ENCODE data around the gene NFATC3. TPM values are rescaled to one million over a fixed set of nuclear protein-coding genes. Genes with fewer than 3 reads are reported as not detected.
"Not testable (repeated sequence)": the region's sequence is repeated elsewhere in the genome, so short reads cannot be mapped to it uniquely, and the experiment has no call there.

NFATC3 gene
- total and polyA plus RNA-seq, 2 donors (not counting 1 experiment from before 2014, with no cell fraction given), result 33.4 to 115 TPM

DNA sequence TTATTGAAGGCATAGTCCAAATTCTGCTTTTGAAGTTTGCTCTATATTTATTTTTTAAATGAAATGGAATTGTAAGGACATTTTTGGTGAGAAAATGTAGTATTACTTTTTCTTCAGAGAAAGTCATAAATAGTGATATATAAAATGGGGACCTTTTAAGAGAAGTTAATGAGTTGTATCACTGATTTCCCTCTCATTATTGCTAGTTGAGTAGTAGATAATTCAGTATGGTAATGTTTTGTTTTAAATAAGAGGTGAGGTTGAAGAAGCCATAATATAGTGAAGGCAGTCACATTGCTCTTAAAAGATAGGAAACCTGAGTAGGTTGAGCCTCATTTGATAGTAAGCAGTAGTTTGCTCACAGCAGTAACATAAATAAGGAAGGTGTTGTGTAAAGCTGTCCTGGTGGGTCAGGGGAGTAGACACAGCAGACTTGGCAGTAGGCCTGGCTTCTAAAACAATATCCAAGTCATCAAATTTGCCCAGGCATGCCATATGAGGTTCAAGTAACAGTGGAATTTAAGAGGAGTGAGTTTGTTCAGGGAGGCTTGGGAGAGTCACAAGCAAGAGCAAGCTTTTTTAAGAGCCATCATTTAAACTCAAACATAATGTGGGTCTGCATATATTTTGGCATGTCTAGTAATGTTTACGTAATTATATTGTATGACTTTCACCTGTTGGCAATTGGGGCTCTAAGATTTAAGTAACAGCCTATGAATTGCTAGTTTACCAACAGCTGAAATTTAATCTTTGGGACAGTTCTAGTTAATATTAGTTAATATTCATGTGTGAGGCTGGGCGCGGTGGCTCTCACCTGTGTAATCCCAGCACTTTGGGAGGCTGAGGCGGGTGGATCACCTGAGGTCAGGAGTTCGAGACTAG is 6.5 kb downstream of the NFATC3 start:
- peaks cover 71 to 83% of the 10 kb centered on the region in 2 donors for H3K4me1 ChIP-seq (ENCODE audit: control insufficient read depth in 2 of 2, insufficient read depth in 2 of 2, low read length in 2 of 2)
- TF ChIP-seq, protein P1, sequence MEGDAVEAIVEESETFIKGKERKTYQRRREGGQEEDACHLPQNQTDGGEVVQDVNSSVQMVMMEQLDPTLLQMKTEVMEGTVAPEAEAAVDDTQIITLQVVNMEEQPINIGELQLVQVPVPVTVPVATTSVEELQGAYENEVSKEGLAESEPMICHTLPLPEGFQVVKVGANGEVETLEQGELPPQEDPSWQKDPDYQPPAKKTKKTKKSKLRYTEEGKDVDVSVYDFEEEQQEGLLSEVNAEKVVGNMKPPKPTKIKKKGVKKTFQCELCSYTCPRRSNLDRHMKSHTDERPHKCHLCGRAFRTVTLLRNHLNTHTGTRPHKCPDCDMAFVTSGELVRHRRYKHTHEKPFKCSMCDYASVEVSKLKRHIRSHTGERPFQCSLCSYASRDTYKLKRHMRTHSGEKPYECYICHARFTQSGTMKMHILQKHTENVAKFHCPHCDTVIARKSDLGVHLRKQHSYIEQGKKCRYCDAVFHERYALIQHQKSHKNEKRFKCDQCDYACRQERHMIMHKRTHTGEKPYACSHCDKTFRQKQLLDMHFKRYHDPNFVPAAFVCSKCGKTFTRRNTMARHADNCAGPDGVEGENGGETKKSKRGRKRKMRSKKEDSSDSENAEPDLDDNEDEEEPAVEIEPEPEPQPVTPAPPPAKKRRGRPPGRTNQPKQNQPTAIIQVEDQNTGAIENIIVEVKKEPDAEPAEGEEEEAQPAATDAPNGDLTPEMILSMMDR (IDR thresholded peaks at IDR 0.05), result no peak
- TF ChIP-seq EZH2 (IDR thresholded peaks at IDR 0.05; ENCODE audit: borderline replicate concordance, insufficient read depth, low read depth, low read length, poor library complexity, severe bottlenecking), result no peak
- H3K9ac ChIP-seq (ENCODE audit: low read length), result peak overlapping the region; percentile 45

DNA sequence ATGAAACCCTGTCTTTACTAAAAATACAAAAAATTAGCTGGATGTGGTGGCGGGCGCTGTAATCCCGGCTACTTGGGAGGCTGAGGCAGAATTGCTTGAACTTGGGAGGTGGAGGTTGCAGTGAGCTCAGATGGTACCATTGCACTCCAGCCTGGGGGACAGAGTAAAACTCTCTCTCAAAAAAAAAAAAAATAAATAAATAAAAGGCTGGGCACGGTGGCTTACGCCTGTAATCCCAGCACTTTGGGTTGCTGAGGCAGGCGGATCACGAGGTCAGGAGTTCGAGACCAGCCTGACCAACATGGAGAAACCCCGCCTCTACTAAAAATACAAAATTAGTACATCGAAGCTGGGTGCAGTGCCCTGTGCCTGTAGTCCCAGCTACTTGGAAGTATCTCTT is 7.1 kb downstream of the NFATC3 start:
- intact Hi-C loops (cut with micrococcal nuclease); DNase-seq; H3K36me3 ChIP-seq (replicated peaks in 1 of 2; ENCODE audit: control extremely low read depth in 1 of 2, control insufficient read depth in 1 of 2, extremely low read depth in 1 of 2, insufficient read depth in 2 of 2, low read length in 1 of 2); H2AFZ ChIP-seq (ENCODE audit: insufficient read depth, low read depth, low read length, poor library complexity, severe bottlenecking); ATAC-seq (ENCODE audit: low read depth); H3K4me3 Mint-ChIP-seq; H3K4me3 ChIP-seq (ENCODE audit: control extremely low read depth in 1 of 5, extremely low read depth in 1 of 5, insufficient read depth in 1 of 5, low read depth in 2 of 5, low read length in 4 of 5); H3K9me3 ChIP-seq (ENCODE audit: control extremely low read depth in 1 of 3, control insufficient read depth in 2 of 3, insufficient read depth in 1 of 3, low read length in 2 of 3); H3K9ac ChIP-seq (ENCODE audit: low read length); H3K27me3 ChIP-seq (replicated peaks in 1 of 4; ENCODE audit: control extremely low read depth in 1 of 4, control insufficient read depth in 3 of 4, insufficient read depth in 4 of 4, low read length in 3 of 4); H3K9me3 Mint-ChIP-seq (ENCODE audit: insufficient read depth); H3K27me3 Mint-ChIP-seq: not testable (repeated sequence)
- H3K79me2 ChIP-seq (ENCODE audit: control insufficient read depth, insufficient read depth, low read length), result peaks cover 97% of the 10 kb centered on the region
- H3K4me1 Mint-ChIP-seq, result peaks cover 80% of the 10 kb centered on the region
- H3K4me2 ChIP-seq (replicated peaks; ENCODE audit: low read depth, low read length, poor library complexity, severe bottlenecking), result peak overlapping the region; percentile 39
- 89% methylated on average over 6 of the region's 10 CpGs for WGBS (ENCODE audit: insufficient coverage)
- ChIA-PET POLR2A (interaction anchor here (0.6 to 0.7 kb wide), 3 partner anchors 8 to 1931 kb away, joined by 3 to 8 read pairs (median 4); no protein-coding TSS in a partner anchor), CTCF (interaction anchor here (0.6 to 4.8 kb wide), 12 partner anchors 8 to 647 kb away, joined by 3 to 57 read pairs (median 6); partner anchors contain the start of gene NFATC3)
- peaks cover 54% of the 10 kb centered on the region for H4K20me1 ChIP-seq (ENCODE audit: control insufficient read depth, insufficient read depth, low read length, poor library complexity, severe bottlenecking)
- H3K4me1 ChIP-seq (ENCODE audit: control insufficient read depth in 2 of 2, insufficient read depth in 2 of 2, low read length in 2 of 2), result peaks cover 73 to 84% of the 10 kb centered on the region in 2 donors
- peak overlapping the region in 1 of 2 donors; percentile 75 for H3K27ac ChIP-seq (ENCODE audit: low read length in 2 of 2)
- peak overlapping the region; percentile 27 for H3K27ac Mint-ChIP-seq

More for the DNA sequence above, 6.5 kb downstream of the NFATC3 start:
- peak overlapping the region; percentile 27 for H3K27ac Mint-ChIP-seq
- Histone ChIP-seq H3K27ac (ENCODE audit: low read length in 2 of 2) (peak overlapping the region in 1 of 2 donors; percentile 75), H2AFZ (ENCODE audit: insufficient read depth, low read depth, low read length, poor library complexity, severe bottlenecking) (no peak overlapping the region), H4K20me1 (ENCODE audit: control insufficient read depth, insufficient read depth, low read length, poor library complexity, severe bottlenecking) (peaks cover 48% of the 10 kb centered on the region), H3K4me2 (replicated peaks; ENCODE audit: low read depth, low read length, poor library complexity, severe bottlenecking) (peak overlapping the region; percentile 65), H3K9me3 (ENCODE audit: control extremely low read depth in 1 of 3, control insufficient read depth in 2 of 3, insufficient read depth in 1 of 3, low read length in 2 of 3) (no peaks in the 10 kb centered on the region), H3K36me3 (replicated peaks in 1 of 2; ENCODE audit: control extremely low read depth in 1 of 2, control insufficient read depth in 1 of 2, extremely low read depth in 1 of 2, insufficient read depth in 2 of 2, low read length in 1 of 2) (no peaks in the 10 kb centered on the region), H3K27me3 (replicated peaks in 1 of 4; ENCODE audit: control extremely low read depth in 1 of 4, control insufficient read depth in 3 of 4, insufficient read depth in 4 of 4, low read length in 3 of 4) (no peaks in the 10 kb centered on the region), H3K79me2 (ENCODE audit: control insufficient read depth, insufficient read depth, low read length) (peaks cover 97% of the 10 kb centered on the region), H3K4me3 (ENCODE audit: control extremely low read depth in 1 of 5, extremely low read depth in 1 of 5, insufficient read depth in 1 of 5, low read depth in 2 of 5, low read length in 4 of 5) (peak overlapping the region in 1 of 5 experiments; percentile 55)
- H3K4me3 Mint-ChIP-seq, result peak overlapping the region; percentile 36
- peaks cover 78% of the 10 kb centered on the region for H3K4me1 Mint-ChIP-seq
- DNase-seq (no peak), ATAC-seq (ENCODE audit: low read depth) (no peak)
- intact Hi-C loops (cut with micrococcal nuclease), result no loop called here
- no peaks in the 10 kb centered on the region for H3K9me3 Mint-ChIP-seq (ENCODE audit: insufficient read depth)
- CTCF ChIA-PET, result interaction anchor here (0.6 to 4.8 kb wide), 10 partner anchors 8 to 648 kb away, joined by 3 to 57 read pairs (median 7); no protein-coding TSS in a partner anchor
- no CpG with 5 or more reads among the region's 5 CpGs for WGBS (ENCODE audit: insufficient coverage)
- H3K27me3 Mint-ChIP-seq, result no peaks in the 10 kb centered on the region
- POLR2A ChIA-PET, result interaction anchor here (0.6 to 0.7 kb wide), 2 partner anchors 91 to 1932 kb away, joined by 4 read pairs; no protein-coding TSS in a partner anchor

Measured in B cell (primary cell).